T47D (cell line): ENCODE results near the gene MGAT2.
A peak's percentile ranks its signal among the peaks of the same experiment; 100 is the strongest.
"Not testable (repeated sequence)": the region's sequence is repeated elsewhere in the genome, so short reads cannot be mapped to it uniquely, and the experiment has no call there.

Experiments used
- DNase-seq, 2 experiments: peaks; one replicate each; pipeline versions ENCODE4 v3.0.0 to v3.0.0-alpha.2; 2011 to 2012; ENCODE audit warnings: low read depth in 1 of 2, low spot score in 1 of 2
- JUND ChIP-seq: IDR thresholded peaks from 2 replicates; pipeline ENCODE4 v1.6.1; 2012; ENCODE audit warnings: low read depth
- in situ Hi-C: cut with HindIII; loops from 2 replicates; pipeline ENCODE4 v1.10.0; 2016; ENCODE audit warnings: low sequenced_read_pairs, low pct_unique_long_range_greater_than_20kb

The MGAT2 gene

GRCh38 chr14:49586673-49587460 is 33.7 kb upstream of the MGAT2 start:
- no peak for TF ChIP-seq JUND

DNA sequence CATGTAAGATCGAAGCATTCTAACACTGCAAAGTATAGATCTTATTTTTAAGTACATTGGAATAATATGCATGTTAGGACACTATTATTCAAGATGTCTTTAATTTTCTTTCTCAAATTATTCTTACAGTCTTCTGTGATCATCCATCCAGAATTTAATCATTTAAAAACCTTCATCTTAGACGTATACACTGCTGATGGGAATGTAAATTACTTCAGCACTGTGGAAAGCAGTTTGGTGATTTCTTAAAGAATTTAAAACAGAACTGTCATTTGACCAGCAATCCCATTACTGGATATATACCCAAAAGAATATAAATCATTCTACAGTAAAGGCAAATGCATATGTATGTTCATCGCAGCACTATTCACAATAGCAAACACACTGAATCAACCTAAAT is 31.2 kb upstream of the MGAT2 start:
- DNase-seq = no peak
- TF ChIP-seq JUND = no peak
- in situ Hi-C loops = no loop called here

More at GRCh38 chr14:49586673-49587460, 33.7 kb upstream of the MGAT2 start:
- DNase-seq = peak in 1 of 2 experiments; percentile 89
- in situ Hi-C loops = no loop called here

- TF ChIP-seq JUND = no peak
- in situ Hi-C loops = no loop called here
- DNase-seq = no peak
These were observed 27.6 kb upstream of the MGAT2 start for GRCh38 chr14:49593016-49593415.

DNA sequence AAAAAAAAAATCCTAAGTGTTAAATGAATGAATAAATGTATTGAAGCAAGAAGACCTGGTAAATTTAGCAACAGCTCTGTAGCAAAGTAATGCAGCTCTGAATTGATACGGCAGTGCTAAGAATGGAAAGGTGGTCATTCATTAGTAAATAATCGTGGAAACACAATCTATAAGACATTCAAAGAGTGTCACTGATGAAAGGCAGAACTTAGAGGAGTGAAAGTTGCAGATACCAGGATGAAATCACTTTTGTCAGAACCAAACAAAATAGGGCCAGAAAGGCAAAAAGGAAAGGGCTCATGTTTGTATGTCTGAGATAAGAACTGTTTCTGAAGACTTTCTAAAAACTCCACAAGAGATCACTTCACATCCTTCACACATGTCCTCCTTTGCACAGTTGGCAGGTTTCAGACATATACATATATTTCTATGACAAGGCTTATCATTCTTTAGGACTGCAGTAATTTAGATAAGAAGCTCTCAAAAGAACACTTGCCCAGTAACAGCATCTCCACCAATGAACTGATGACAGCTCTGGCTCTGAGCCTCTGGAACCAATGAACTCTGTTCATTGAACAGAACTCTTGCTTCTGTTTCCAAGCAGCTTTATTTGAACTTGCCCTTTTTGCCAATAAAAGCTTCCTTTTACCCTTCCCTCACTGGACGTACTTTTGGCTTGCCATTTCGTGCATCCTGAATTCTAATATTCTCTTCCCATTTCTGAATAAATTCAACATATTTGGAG is 26.1 kb upstream of the MGAT2 start:
- DNase-seq = no peak
- in situ Hi-C loops = no loop called here
- no peak for TF ChIP-seq JUND

DNA sequence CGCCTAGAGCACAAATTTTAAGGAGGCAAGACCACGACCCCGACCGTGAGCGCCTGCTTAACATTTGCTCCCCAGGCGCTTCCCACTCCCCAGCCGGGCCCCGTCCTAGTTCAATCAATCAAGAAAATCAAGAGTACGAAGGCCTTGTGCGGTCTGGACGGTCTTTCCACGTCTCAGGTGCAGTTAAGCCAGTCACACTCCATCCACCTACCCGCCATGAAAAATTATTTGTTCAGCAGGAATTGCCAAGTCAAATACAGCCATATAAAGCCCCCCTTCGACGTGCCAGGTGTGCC is 22.5 kb upstream of the MGAT2 start:
- DNase-seq = no peak
- in situ Hi-C loops = no loop called here
- TF ChIP-seq JUND = no peak

DNA sequence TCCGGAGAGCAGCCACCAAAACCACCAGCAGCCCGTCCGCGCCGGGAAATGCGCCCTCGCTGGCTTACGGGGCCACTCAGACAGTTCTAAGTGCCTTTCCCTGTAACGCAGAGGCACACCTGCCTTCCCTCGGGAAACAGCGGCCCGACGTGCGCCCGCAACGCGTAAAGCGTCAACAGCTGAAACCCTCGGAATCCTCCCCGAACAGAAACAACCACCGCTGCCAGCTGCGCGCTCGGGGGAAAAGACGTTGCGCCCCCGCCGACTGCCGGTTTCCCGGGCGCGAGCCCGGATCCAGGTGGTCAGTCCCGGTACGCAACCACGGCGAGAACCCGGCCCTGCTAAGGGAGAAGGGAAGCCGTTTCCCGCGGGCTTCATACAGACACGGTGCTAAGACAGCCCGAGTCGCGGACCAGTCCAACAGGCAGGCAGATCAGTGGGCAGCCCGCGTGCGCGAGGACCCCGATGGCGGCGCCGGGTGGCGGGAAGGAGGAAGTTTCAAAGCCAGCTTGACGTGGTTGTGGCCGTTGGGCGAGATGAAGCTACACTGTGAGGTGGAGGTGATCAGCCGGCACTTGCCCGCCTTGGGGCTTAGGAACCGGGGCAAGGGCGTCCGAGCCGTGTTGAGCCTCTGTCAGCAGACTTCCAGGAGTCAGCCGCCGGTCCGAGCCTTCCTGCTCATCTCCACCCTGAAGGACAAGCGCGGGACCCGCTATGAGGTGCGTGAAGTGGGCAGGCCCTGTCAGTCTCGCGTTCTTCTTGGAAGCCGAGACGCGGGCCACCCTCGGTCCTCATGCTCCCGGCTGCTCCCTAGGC is 21.9 kb upstream of the MGAT2 start, which contains the start of gene LRR1:
TSS of gene LRR1 (plus strand) at position 456 of the 816 bp plus-strand sequence. CDS start at position 537, 81 bp downstream.
- DNase-seq = peak; percentile 83 to 93
- in situ Hi-C loops = no loop called here
- no peak for TF ChIP-seq JUND

DNA sequence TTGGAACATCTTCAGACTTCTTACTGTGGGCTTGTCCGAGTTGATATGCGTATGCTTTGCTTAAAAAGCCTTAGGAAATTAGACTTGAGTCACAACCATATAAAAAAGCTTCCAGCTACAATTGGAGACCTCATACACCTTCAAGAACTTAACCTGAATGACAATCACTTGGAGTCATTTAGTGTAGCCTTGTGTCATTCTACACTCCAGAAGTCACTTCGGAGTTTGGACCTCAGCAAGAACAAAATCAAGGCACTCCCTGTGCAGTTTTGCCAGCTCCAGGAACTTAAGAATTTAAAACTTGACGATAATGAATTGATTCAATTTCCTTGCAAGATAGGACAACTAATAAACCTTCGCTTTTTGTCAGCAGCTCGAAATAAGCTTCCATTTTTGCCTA is 13.0 kb upstream of the MGAT2 start:
- in situ Hi-C loops = no loop called here
- no peak for TF ChIP-seq JUND
- no peak for DNase-seq

- in situ Hi-C loops = no loop called here
- TF ChIP-seq JUND = no peak
These were observed 8.3 kb upstream of the MGAT2 start for GRCh38 chr14:49612251-49612650.

GRCh38 chr14:49612671-49613070 is 7.9 kb upstream of the MGAT2 start:
- DNase-seq = no peak
- in situ Hi-C loops = no loop called here
- TF ChIP-seq JUND = no peak

More at GRCh38 chr14:49612251-49612650, 8.3 kb upstream of the MGAT2 start:
- DNase-seq = no peak

DNA sequence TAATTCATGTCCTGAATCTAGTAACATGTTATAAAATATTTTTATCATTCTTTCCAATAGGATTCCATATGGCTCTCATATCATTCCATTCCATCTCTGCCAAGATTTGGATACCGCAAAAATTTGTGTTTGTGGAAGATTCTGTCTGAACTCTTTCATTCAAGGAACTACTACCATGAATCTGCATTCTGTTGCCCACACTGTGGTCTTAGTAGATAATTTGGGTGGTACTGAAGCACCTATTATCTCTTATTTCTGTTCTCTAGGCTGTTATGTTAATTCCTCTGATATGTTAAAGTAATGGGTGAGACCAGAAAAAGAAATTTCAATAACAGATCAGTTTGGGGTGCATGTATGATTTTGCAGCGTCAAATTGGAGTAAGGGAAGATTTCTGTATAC is 6.4 kb upstream of the MGAT2 start:
- no peak for TF ChIP-seq JUND
- DNase-seq = no peak
- in situ Hi-C loops = no loop called here

DNA sequence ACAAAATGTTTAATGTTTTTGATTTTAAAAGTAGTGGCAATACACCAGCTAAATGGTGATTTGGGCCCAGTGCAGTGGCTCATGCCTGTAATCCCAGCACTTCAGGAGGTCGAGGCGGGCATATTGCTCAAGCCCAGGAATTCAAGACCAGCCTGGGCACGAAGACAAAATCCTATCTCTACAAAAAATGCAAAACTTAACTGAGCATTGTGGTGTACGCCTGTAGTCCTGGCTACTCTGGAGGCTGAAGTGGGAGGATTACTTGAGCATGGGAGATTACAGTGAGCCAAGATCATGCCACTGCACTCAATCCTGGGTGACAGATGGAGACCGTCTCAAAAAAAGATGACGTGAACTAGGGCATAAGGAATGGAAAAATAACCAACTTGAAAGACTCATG is 4.8 kb upstream of the MGAT2 start:
- in situ Hi-C loops = no loop called here
- DNase-seq = no peak
- TF ChIP-seq JUND = no peak

- in situ Hi-C loops = no loop called here
These were observed 2.6 kb upstream of the MGAT2 start for GRCh38 chr14:49617852-49618519.

GRCh38 chr14:49619273-49619672 is 1.3 kb upstream of the MGAT2 start:
- in situ Hi-C loops, DNase-seq: not testable (repeated sequence)

More at GRCh38 chr14:49617852-49618519, 2.6 kb upstream of the MGAT2 start:
- no peak for DNase-seq
- TF ChIP-seq JUND = no peak
